ENCODE results near the gene ZNF215.
"Not testable (repeated sequence)": the region's sequence is repeated elsewhere in the genome, so short reads cannot be mapped to it uniquely, and the experiment has no call there.

The ZNF215 gene

GRCh38 chr11:6911948-6912347, 14.3 kb upstream of the ZNF215 start:
- H3K27me3 ChIP-seq (ENCODE audit: insufficient read depth, low read length) = no peaks in the 10 kb centered on the region
- no peak overlapping the region for H3K4me3 ChIP-seq (ENCODE audit: low read length)
- no peak overlapping the region for H2AFZ ChIP-seq (ENCODE audit: low read depth, low read length)
- no peaks in the 10 kb centered on the region for H3K4me1 ChIP-seq (ENCODE audit: insufficient read depth, low read length)
- no peaks in the 10 kb centered on the region for H3K9me3 ChIP-seq (ENCODE audit: low read length)
- H3K36me3 ChIP-seq (ENCODE audit: insufficient read depth, low read length) = no peaks in the 10 kb centered on the region

- H3K4me1 ChIP-seq (ENCODE audit: insufficient read depth, low read length) = no peaks in the 10 kb centered on the region
- no peak overlapping the region for H3K4me3 ChIP-seq (ENCODE audit: low read length)
- H3K9me3 ChIP-seq (ENCODE audit: low read length) = no peaks in the 10 kb centered on the region
- no peaks in the 10 kb centered on the region for H3K36me3 ChIP-seq (ENCODE audit: insufficient read depth, low read length)
- H3K27me3 ChIP-seq (ENCODE audit: insufficient read depth, low read length) = no peaks in the 10 kb centered on the region
- H2AFZ ChIP-seq (ENCODE audit: low read depth, low read length) = no peak overlapping the region
Measured at GRCh38 chr11:6919698-6920097, 6.5 kb upstream of the ZNF215 start.

GRCh38 chr11:6920702-6921101, 5.5 kb upstream of the ZNF215 start, which contains the start of gene OR2D3:
Gene OR2D3 (plus strand): TSS chr11:6921002. CDS start chr11:6921002, 0 bp downstream.
- H3K36me3 ChIP-seq (ENCODE audit: insufficient read depth, low read length) = no peaks in the 10 kb centered on the region
- no peaks in the 10 kb centered on the region for H3K9me3 ChIP-seq (ENCODE audit: low read length)
- H3K27me3 ChIP-seq (ENCODE audit: insufficient read depth, low read length) = no peaks in the 10 kb centered on the region
- H3K4me1 ChIP-seq (ENCODE audit: insufficient read depth, low read length) = peaks cover 1% of the 10 kb centered on the region
- no peak within 1 kb of the TSS for H3K4me3 ChIP-seq (ENCODE audit: low read length)
- H2AFZ ChIP-seq (ENCODE audit: low read depth, low read length) = no peak within 1 kb of the TSS

GRCh38 chr11:6925007-6925577, 1.1 kb upstream of the ZNF215 start:
- Histone ChIP-seq H3K4me3 (ENCODE audit: low read length) (no peak overlapping the region), H3K4me1 (ENCODE audit: insufficient read depth, low read length) (peaks cover 10% of the 10 kb centered on the region), H2AFZ (ENCODE audit: low read depth, low read length) (no peak overlapping the region), H3K36me3 (ENCODE audit: insufficient read depth, low read length) (no peaks in the 10 kb centered on the region), H3K9me3 (ENCODE audit: low read length) (no peaks in the 10 kb centered on the region), H3K27me3 (ENCODE audit: insufficient read depth, low read length) (no peaks in the 10 kb centered on the region)

DNA sequence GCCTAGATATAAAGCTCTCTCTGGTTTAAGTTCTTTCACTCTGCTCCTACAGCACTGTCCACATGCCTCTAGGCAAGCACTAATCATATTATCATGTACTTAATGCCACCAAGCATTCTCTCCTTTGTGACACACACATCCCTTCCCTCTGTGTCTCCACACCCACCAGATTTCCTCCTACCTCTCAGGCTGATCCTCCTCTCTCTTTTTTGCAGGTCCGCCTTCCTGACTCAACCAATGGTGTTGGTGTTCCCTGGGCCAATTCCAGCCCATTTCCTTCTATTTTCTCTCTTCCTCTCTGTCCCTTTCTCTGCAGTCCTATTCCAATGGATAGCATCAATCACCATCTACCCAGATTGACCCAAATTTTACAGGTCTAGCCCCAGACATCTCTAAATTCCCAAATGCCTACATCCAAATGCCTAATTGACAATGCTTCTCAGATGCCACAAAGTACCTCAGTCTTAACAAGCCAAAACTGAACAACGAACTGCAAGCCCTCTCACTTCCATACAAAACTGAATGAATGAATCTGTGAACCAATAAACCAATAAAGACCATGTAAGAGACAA, 504 bp upstream of the ZNF215 start:
- Histone ChIP-seq H3K4me3 (ENCODE audit: low read length) (peak overlapping the region; percentile 64), H3K9me3 (ENCODE audit: low read length) (no peaks in the 10 kb centered on the region), H3K36me3 (ENCODE audit: insufficient read depth, low read length) (no peaks in the 10 kb centered on the region), H2AFZ (ENCODE audit: low read depth, low read length) (peak overlapping the region; percentile 93), H3K27me3 (ENCODE audit: insufficient read depth, low read length) (no peaks in the 10 kb centered on the region), H3K4me1 (ENCODE audit: insufficient read depth, low read length) (peaks cover 10% of the 10 kb centered on the region)

DNA sequence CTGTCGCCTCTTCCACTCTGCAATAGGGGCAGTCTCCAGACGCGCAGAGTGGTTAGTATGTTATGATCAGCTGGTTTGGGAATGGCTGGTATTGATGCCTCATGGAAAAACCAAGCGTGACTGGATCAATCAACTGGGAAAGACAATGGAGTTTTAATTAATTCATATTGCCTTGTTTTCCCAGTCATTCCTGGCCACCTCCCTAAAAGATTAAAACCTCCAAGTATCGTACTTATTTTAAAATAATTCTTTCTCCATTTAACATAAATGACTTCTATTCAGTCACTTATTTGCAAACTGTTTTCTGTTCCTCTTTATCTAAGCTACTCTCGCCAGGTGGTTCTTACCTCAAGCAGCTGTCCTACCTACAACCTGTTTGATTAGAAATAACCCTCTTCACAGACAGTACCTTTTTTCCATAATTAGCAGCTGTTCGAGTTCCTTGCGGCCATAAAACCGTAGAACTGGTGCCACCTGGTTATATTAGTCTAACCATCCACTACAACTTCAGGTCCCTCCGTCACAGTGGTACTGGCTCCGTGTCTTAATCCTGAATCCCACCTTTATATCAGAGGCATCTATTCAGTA, 898 bp downstream of the ZNF215 start:
- H3K4me3 ChIP-seq (ENCODE audit: low read length) = peak overlapping the region; percentile 64
- peaks cover under 1% of the 10 kb centered on the region for H3K9me3 ChIP-seq (ENCODE audit: low read length)
- H3K4me1 ChIP-seq (ENCODE audit: insufficient read depth, low read length) = peaks cover 10% of the 10 kb centered on the region
- H2AFZ ChIP-seq (ENCODE audit: low read depth, low read length) = peak overlapping the region; percentile 93
- H3K27me3 ChIP-seq (ENCODE audit: insufficient read depth, low read length) = no peaks in the 10 kb centered on the region
- no peaks in the 10 kb centered on the region for H3K36me3 ChIP-seq (ENCODE audit: insufficient read depth, low read length)

- Histone ChIP-seq H2AFZ (ENCODE audit: low read depth, low read length) (no peak overlapping the region), H3K4me3 (ENCODE audit: low read length) (no peak overlapping the region), H3K36me3 (ENCODE audit: insufficient read depth, low read length) (no peaks in the 10 kb centered on the region), H3K9me3 (ENCODE audit: low read length) (peaks cover 2% of the 10 kb centered on the region), H3K4me1 (ENCODE audit: insufficient read depth, low read length) (peaks cover 10% of the 10 kb centered on the region), H3K27me3 (ENCODE audit: insufficient read depth, low read length) (no peaks in the 10 kb centered on the region)
Measured at GRCh38 chr11:6928916-6929315, 2.7 kb downstream of the ZNF215 start.

DNA sequence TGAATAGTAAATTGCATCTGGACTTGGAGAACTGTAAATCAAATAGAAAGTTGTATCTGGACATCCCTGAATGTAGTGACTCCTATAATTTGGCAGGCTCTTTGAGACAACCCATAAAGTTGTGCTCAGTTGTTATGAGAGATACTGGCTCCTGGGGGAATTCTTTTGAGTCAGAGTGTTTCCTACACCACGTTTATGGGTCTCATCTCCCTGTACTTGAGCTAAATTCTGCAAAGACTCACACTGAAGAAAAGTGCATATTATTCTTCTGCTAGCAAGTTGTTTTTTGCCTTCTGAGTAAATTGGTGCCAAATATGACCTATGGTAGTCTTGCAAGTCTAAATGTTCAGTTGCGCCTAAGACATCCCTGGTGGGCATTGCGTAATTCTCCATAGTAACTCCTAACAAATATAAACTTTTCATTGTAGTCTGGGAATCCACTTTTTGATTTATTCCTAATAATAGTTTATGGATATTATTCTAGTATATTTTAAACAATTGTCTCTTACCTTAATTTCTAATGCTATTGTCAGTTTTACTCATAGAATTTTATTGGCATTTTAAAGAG, 5.0 kb downstream of the ZNF215 start:
- Histone ChIP-seq H3K9me3 (ENCODE audit: low read length) (peaks cover 2% of the 10 kb centered on the region), H3K27me3 (ENCODE audit: insufficient read depth, low read length) (no peaks in the 10 kb centered on the region), H3K4me3 (ENCODE audit: low read length) (no peak overlapping the region), H2AFZ (ENCODE audit: low read depth, low read length) (no peak overlapping the region), H3K4me1 (ENCODE audit: insufficient read depth, low read length) (peaks cover 8% of the 10 kb centered on the region), H3K36me3 (ENCODE audit: insufficient read depth, low read length) (no peaks in the 10 kb centered on the region)

DNA sequence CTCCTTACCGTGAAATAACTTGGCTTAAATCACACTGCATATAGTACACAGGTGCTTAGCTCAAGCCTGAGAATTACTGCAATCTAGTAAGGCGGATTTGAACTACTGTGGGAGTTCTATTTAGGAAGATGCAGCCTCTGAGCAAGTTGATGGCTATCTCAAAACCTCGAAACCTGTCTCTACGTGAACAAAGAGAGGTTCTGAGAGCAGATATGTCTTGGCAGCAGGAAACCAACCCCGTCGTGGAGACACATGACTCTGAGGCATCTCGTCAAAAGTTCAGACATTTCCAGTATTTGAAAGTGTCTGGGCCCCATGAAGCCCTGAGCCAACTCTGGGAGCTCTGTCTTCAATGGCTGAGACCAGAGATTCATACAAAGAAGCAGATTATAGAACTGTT, 5.9 kb downstream of the ZNF215 start:
- H3K9me3 ChIP-seq (ENCODE audit: low read length) = peaks cover 2% of the 10 kb centered on the region
- peaks cover 8% of the 10 kb centered on the region for H3K4me1 ChIP-seq (ENCODE audit: insufficient read depth, low read length)
- no peaks in the 10 kb centered on the region for H3K27me3 ChIP-seq (ENCODE audit: insufficient read depth, low read length)
- no peaks in the 10 kb centered on the region for H3K36me3 ChIP-seq (ENCODE audit: insufficient read depth, low read length)
- no peak overlapping the region for H3K4me3 ChIP-seq (ENCODE audit: low read length)
- H2AFZ ChIP-seq (ENCODE audit: low read depth, low read length) = no peak overlapping the region

- Histone ChIP-seq H2AFZ (ENCODE audit: low read depth, low read length) (no peak overlapping the region), H3K36me3 (ENCODE audit: insufficient read depth, low read length) (no peaks in the 10 kb centered on the region), H3K4me3 (ENCODE audit: low read length) (no peak overlapping the region), H3K27me3 (ENCODE audit: insufficient read depth, low read length) (no peaks in the 10 kb centered on the region), H3K4me1 (ENCODE audit: insufficient read depth, low read length) (no peaks in the 10 kb centered on the region), H3K9me3 (ENCODE audit: low read length) (no peaks in the 10 kb centered on the region)
Measured at GRCh38 chr11:6941970-6942369, 15.7 kb downstream of the ZNF215 start.

DNA sequence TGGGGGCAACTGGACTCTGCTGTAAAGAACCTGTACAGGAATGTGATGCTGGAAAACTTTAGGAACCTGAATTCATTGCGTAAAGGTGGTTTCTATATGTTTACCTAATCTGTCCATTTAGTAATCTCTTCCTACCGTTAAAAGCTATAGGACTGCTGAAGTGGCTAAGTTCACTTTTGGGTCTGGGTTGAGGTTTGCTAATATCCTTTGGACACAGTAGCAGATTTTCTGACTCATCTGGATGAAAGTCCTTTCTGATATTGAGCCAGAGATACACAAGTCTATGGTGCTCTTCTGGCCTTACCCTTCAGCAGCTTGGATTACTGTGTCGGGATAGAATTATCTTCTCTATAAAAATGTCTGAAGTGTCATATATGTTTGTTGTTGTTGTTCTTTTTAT, 16.9 kb downstream of the ZNF215 start:
- Histone ChIP-seq H3K27me3 (ENCODE audit: insufficient read depth, low read length) (no peaks in the 10 kb centered on the region), H3K4me1 (ENCODE audit: insufficient read depth, low read length) (no peaks in the 10 kb centered on the region), H2AFZ (ENCODE audit: low read depth, low read length) (no peak overlapping the region), H3K4me3 (ENCODE audit: low read length) (no peak overlapping the region), H3K9me3 (ENCODE audit: low read length) (no peaks in the 10 kb centered on the region), H3K36me3 (ENCODE audit: insufficient read depth, low read length) (no peaks in the 10 kb centered on the region)

DNA sequence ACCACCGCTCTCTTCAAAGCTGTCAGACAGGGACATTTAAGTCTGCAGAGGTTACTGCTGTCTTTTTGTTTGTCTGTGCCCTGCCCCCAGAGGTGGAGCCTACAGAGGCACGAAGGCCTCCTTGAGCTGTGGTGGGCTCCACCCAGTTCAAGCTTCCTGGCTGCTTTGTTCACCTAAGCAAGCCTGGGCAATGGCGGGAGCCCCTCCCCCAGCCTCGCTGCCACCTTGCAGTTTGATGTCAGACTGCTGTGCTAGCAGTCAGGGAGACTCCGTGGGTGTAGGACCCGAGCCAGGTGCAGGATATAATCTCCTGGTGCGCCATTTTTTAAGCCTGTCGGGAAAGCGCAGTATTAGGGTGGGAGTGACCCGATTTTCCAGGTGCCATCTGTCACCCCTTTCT, 28.0 kb downstream of the ZNF215 start:
- not testable (repeated sequence) for H3K4me1 ChIP-seq (ENCODE audit: insufficient read depth, low read length); H3K4me3 ChIP-seq (ENCODE audit: low read length); H2AFZ ChIP-seq (ENCODE audit: low read depth, low read length); H3K9me3 ChIP-seq (ENCODE audit: low read length); H3K36me3 ChIP-seq (ENCODE audit: insufficient read depth, low read length); H3K27me3 ChIP-seq (ENCODE audit: insufficient read depth, low read length)

- H3K4me3 ChIP-seq (ENCODE audit: low read length) = no peak overlapping the region
- H2AFZ ChIP-seq (ENCODE audit: low read depth, low read length) = no peak overlapping the region
- no peaks in the 10 kb centered on the region for H3K9me3 ChIP-seq (ENCODE audit: low read length)
Measured at GRCh38 chr11:6962141-6962540, 35.9 kb downstream of the ZNF215 start.

More at GRCh38 chr11:6962141-6962540, 35.9 kb downstream of the ZNF215 start:
- Histone ChIP-seq H3K4me1 (ENCODE audit: insufficient read depth, low read length) (no peaks in the 10 kb centered on the region), H3K36me3 (ENCODE audit: insufficient read depth, low read length) (peaks cover under 1% of the 10 kb centered on the region), H3K27me3 (ENCODE audit: insufficient read depth, low read length) (no peaks in the 10 kb centered on the region)
